Esophagus mucosa (tissue), 1 donor: ENCODE results near the gene CCDC154. TPM values are rescaled to one million over a fixed set of nuclear protein-coding genes. Genes with fewer than 3 reads are reported as not detected.

Source experiments
- ATAC-seq: fragments of 200-7000 bp; cut with Tn5 transposase; one replicate; pipeline ENCODE4 v1.9.1; 2020
- total RNA-seq: library from RNA; stranded (reverse); gene quantifications from one replicate; pipeline ENCODE4 v1.2.4, GENCODE V29; 2023
- donor health status: DM: yes; HTN: yes; CAD: no.

CCDC154 gene
- total RNA-seq, 1 donor from 2014 or later = 0.12 TPM

DNA sequence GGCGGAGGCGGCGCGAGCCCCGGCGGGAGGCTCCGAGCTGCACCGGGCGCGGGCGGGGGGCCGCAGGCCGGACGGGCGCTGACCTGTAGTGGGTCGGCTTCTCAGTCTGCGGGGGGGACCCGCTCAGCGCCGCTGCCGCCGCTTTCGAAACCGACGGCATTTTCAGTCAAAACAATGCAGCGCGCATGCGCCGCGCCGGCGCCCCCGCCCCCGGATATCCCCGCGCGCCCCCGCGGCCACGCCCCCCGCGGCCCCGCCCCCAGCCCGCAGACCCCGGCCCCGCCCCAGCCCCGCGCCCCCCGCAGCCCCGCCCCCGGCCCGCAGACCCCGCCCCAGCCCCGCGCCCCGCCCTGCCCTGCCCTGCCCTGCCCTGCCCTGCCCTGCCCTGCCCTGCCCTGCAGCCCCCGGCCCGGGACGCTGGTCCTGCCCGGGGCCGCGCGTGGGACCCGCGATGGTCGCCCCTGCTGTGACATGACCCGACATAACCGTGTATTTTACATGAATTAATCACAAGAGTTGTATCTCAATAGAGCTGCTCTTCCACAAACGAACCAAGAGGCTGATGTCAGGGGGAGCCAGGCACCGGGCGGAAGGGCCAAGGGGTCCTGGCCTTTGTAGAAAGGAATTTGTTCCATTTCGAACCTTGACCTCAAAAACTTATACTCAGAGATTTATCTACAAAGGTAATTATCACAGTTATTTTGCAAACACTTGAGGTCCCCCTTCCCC lies 29.7 kb downstream of the CCDC154 start, which contains the start of gene UNKL:
Gene UNKL, minus strand, starts transcription at position 173 of the 729 bp plus-strand sequence. Its CDS starts 13 bp downstream, at position 160.
- ATAC-seq = peak; percentile 54

DNA sequence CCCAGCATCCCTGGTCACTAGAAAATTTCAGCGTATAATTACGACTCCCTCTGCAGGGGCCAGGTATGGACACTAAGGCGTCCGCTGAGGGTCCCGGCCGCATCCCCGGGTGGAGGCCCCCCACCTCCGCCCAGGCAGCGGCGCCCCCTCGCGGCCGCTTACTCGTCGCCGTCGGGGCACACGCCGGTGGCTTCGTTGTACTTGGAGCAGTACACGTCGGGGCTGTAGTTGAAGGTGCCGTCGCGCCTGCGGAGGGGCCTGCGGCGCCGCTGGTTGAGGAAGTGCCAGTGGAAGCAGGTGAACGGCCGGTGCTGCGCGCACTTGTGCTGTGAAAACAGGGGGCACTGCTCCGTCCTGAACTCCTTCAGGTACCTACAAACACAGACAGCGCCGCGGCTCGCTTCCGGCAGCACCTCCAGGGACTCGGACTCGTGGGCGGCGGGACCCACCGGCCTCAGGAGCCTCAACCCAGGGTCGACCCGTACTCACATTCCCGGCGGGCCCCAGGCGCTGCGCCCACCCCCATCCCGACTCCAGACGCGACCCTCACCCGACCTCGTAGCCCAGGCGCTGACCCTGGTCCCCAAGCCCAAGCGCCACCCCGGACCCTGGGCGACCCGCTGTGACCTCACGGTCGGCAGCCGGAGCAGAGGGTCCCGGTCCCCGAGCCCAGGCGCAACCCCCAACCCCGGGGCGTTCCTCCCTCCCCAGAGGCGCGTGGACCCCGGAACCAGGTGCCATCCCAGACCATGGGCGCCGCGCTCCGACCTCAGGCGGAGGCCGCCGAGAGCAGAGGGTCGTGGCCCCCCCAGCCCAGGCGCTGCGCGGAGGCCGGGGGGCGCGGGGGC lies 30.4 kb downstream of the CCDC154 start:
- ATAC-seq = peak; percentile 50

DNA sequence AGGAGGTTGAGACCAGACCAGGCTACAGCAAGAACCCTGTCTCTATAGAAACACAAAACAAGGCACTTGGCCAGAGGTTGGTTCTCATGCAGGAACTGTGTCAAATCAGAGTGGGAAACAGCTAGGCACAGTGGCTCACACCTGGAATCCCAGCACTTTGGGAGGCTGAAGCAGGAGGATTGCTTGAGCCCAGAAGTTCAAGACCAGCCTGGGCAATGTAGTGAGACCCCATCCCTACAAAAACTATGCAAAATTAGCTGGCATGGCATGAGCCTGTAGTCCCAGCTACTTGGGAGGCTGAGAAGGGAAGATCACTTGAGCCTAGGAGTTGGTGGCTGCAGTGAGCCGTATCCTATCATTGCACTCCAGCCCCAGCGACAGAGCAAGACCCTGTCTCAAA lies 31.5 kb downstream of the CCDC154 start:
- ATAC-seq = no peak

DNA sequence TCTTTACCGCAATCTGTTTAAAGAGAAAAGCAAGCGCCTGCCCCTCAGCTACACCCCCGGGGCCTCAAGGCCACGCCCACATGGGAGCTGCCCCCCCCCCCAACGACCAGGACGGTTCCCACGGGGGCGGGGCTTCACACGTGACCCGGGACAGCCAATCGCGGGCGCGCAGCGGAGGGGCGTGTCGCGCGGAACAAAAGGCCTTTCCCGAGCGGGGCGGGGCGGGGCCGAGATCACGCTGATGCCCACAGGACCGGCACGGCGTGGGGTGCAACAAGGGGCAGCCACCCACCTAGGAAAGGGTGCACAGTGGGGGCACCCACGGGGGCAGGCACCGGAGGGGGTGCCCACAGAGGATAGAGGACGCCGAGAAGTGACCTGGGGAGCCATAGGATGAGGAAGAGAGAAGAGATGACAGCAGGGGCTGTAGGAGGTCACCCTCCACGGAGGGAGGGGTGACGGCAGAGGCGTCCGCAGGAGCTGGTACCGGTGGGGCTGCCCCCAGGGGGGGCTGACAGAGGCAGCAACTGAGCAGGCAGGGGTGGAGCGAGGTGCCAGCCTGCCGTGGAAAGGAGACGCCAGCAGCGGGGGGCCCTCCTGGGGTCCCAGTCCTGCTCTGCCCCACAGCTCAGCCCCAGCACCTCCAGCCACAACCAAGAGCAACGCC lies 36.1 kb downstream of the CCDC154 start:
- ATAC-seq = peak; percentile 91

DNA sequence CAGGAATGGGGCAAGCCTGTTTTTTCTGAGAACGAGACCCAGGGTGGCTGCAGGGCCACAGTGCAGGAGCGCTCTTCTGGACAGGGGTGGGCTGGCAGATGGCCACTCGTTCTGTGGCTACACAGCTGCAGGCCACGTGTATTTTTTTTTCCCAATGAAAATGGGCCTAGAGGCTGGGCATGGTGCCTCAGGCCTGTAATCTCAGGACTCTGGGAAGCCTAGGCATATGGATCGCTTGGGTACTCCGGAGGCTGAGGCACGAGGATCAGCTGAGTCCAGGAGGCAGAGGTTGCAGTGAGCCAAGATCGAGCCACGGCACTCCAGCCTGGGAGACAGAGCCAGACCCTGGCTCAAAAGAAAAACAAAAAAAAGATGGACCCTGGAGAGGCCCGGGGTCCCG lies 36.6 kb downstream of the CCDC154 start:
- ATAC-seq = peak; percentile 2

DNA sequence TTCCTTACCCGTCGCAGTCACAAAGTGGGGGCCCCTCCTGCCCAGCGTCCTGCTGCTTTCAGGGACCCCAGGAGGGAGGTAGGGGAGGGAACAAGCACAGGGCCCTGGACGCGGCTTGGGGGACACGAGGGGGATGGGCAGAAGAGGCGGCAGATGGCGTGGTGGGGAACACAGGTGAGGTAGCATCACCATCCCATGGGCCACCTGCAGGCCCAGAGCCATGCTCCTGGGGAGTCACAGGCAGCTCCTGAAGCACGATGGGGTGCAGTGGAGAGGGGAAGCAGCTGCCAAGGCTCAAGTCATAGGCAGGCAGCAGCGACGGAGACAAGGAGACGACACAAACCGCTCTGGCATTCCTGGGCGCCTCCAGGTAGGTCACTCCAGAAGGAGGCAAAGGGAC lies 40.6 kb downstream of the CCDC154 start:
- ATAC-seq = no peak

DNA sequence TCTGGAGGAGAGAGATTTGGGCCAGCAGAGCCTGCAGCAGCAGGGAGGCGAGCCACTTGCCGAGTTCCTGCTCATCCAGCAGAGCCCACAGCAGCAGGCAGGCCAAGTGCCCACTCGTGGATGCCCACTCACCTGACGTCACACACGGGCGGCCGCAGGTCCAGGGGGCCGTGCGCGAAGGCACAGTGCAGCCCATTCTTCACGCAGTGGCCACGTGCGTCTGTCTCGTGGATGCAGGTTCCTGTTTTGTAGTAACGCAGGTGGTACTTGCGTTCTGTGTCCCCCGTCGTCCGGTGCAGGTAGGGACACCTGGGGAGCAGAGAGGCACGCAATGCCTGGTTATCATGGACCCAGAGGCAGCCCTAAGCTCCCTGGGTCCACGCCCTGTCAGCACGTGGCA lies 41.3 kb downstream of the CCDC154 start:
- no peak for ATAC-seq

DNA sequence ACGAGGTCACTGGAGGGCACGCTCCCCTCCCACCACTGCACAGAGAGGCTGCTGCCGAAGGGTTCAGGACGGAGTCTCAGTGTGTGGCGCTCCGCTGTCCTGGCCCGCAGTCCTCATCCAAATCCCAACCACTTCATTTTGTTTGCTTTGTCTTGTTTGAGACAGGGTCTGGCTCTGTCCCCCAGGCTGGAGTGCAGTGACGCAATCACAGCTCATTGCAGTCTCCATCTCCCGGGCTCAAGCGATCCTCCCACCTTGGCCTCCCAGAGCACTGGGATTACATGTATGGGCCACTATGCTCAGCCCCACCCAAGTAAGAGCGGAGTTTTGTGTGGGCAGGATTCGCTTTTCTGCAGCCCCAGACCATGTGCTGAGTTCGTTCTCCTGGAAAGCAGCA lies 42.6 kb downstream of the CCDC154 start:
- ATAC-seq = no peak

DNA sequence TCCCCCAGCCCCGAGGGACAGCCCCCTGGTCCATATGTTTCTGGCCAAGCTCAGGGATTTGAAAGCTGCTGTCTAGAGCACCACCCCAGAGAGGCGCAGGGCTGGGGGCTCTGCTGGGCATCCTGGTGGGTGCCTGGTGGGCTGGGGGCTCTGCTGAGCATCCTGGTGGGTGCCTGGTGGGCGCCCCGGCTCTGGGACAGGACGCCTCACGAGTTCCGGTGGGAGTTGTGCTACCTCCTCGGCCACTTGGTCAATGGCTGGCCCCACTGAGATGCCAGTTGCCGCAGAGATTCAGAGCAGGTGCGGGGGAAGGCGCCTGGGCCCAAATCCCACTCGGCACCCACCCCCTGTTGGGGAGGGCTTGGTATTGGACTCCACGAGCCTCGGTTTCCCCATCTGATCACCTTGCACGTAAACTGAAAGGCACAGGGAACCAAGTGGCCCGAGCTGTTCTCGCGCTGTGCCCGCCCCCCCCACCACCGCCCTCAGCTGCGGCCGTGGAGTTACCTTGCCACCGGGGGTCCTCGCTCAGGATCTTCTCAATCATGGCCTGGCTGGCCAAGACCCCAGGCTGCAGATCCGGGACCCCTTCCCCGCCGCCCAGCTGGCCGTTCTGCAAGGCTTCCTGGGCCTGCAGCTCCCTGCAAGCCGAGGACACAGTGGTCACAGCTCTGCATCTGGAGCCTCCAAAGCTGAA lies 43.1 kb downstream of the CCDC154 start:
- ATAC-seq = no peak

DNA sequence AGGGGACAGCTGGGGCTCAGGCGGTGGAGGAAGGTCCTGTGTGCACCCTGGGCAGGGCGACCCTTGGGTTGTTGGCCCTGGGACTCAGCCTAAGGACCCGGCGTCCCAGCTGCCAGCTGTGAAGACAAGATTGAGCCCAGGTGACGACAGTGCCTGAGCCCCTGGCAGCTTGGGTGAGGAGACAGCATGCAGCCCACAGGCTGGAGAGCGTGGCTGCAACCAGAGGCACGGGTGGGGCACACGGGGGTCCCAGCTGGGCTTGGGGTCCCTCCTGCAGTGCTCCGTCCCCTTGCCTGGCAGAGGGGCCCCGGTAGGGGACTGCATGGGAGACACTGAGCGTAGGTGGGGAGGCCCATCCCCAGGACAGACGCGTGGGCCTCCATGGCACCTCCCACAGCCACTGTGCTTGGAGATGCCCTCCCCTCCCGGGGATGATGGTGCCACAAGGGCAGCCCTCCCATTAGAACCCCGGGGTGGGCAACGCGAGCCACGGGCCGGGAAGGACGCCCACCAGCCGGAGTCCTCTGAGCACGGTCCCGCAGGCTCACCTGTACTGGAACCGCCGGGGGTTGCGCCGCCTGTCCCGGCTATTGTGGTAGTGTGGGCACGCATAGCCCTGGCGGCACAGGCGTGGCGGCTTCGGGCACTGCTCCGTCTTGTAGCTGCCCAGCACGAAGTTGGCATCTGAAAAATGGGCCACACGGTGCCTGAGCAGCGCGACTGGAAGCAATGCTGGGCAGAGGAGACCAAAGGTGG lies 45.4 kb downstream of the CCDC154 start:
- peak; percentile 21 for ATAC-seq

DNA sequence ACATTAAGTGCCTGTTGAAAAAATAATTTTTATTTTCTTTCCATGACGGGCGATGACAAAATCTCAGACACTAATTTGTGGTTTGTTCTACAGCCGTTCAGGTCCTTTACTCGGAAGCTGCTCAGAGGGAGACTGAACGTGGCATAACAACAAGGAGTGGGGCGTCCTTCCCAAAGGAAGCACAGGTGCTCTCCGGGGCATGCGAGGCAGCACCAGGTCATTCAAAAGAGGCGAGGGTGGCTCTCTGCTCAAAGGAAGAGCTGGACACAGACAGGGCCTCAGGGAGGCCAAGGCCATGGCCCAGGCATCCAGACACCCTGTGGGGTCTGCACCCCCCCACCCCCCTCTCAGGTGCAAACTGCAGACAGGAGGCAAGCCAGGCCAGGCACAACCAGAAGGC lies 46.0 kb downstream of the CCDC154 start:
- ATAC-seq = no peak

DNA sequence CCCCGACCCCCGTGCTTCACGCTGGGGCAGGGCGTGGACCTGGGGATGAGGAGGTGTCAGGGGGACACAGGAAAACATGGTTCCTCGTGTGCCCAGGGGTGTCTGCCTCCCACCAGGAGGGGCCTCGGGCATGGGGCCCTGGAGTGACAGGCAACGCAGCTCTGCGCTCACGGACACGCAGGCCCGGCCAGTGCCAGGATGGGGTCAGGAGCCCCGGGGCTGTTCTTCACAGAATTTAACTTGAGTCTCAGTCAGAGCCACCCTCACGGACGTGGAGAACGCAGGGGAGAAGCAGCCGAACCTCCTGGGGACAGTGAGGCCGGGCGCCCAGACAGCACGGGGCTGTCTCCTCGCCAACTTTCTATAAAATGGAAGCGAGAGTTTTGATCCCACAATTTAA lies 46.6 kb downstream of the CCDC154 start:
- no peak for ATAC-seq

DNA sequence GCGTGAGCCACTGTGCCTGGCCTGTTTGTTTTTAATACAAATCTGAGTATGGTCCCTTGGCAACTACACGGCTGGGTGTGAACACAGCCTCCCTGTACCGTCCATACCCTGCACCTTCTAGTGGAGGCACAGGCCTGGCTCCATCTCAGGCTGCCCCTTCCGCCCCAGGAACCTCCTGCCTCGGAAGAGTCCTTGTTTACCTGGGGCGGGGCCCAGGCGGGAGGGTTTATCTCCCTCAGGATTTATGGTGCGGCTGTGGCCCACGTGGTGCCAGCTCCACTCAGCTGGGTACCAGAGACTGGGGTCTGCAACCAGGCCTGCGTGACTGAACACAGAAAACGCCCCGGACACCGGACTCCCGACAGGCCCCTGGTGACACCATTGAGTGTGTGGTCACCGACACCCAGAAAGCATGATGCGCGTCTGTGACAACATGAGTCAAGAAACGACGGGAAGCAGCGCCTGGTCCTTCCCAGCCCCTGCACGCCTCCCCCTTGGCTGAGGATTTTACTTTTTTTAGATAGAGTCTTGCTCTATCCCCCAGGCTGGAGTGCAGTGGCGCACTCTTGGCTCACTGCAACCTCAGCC lies 48.8 kb downstream of the CCDC154 start:
- ATAC-seq = no peak

DNA sequence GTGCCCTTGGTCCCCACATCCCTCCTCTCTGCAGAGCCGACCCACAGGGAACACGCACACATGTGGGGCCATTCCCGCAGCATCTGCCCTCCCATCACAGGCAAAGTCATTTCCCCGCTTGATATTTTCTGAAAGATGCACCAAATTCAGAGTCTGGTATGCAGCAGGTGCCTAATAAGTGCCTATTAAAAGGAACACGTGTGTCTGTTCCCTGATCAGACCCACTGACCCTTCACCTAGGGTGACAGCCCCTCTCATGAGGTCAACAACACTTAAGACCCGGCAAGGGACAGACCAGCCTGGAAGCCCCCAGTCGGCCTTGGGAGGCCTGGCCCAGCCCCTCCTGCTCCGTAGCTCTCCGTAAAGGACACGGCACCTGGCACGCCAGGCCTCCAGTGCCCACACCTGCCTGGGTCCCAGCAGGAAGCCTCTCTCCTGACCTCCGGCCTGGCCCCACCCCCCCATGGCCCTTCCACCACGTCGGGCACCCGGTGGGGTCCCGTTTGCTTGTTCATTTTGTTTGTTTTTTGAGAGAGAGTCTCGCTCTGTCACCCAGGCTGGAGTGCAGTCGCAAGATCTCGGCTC lies 49.9 kb downstream of the CCDC154 start:
- peak; percentile 8 for ATAC-seq

DNA sequence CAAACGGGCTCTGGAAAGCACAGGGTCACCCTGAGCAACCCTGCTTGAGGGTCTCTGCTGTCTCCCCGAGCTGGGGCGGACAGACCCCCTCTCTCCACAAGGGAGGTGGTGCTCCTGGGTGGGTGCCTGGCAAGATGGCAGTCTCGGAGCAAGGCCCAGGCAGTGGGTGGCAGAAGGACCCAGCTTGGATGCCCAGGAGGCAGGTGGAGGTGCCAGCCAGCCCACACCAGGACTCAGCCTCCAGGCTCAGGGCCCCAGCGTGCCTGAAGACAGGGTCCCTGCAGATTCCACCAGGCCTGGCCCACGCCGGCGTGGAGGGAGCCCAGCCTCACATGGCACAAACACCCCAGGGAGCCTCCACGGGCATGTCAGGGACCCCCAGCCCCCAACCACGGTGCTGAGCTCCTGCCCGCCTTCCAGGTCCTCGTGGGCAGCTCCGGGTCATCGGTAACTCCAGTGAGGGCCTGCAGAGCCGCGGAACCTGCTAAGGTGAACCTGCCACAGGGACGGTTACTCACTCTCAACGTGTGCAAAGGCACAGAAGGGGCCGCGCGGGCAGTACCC lies 50.7 kb downstream of the CCDC154 start:
- ATAC-seq = no peak

DNA sequence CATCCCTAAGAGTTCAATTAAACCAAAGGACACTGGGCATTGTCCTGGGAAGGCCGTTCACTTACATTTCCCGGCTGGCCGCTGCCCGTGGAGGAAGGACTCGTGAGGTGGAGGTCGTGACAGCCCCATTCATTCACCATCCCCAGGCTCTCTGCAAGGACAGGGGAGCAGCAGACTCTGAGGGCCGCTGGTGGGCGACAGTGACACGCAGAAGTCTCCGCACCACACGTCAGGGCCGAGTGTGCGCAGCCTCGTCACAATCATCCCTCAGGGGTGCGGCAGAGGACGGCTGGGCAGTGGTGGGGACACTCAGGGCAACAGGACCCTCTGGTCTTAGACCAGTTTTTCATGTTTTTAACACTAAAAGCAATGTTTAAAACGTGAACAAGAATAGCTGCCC lies 51.5 kb downstream of the CCDC154 start:
- ATAC-seq = no peak

DNA sequence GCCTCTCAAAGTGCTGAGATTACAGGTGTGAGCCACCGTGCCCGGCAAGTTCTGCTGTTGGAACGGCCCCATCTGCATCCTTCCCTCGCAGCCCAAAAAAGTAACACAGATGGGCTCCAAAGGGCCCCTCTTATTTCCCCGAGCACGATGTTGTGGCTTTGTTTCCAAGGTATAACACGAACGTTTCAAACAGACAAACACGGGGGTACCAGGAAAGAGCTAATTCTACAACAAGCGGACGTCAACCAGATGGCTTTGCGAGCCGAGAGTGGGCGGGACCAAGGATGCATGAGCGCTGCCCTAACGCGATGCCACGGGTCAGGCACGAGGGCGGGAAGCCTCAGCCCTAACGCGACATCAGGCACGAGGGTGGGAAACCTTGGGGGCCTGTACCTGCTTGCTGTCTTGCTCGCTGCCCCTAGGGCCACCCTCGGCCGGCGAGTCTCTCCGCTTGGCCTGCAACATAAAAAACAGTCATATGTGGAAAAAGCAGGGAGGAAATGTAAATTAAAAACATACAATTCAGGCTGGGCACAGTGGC lies 54.0 kb downstream of the CCDC154 start:
- no peak for ATAC-seq

DNA sequence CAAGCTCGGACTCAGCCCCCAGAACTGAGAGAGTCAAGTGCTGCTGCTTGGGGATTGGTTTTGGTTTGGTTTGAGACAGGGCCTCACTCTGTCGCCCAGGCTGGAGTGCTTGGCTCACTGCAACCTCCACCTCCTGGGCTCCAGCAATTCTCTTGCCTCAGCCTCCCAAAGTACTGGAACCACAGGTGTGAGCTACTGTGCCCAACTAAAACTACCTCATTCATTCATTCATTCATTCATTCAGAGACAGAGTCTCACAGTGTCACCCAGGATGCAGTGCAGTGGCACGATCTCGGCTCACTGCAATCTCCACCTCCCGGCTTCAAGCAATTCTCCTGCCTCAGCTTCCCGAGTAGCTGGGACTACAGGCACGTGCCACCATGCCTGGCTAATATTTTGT lies 54.6 kb downstream of the CCDC154 start:
- no peak for ATAC-seq

DNA sequence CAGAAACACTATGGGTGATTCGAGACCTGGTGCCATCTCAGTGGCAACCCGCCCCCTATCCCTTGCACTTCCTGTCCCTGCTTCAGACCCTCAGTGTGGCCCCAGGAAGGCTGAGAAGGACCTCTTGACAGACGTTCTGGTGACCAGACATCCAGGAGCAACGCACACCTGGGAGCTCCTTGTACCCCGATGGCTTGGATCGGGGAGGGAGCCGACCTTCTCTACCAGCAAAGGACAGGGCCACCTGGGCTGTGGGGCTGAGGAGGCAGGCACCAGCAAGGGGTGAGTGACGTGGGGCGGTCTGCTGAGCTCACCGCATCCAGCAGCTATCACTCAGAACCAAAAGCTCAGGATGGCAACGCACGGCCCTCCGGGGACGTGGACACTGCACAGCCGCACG lies 57.0 kb downstream of the CCDC154 start:
- ATAC-seq = no peak

DNA sequence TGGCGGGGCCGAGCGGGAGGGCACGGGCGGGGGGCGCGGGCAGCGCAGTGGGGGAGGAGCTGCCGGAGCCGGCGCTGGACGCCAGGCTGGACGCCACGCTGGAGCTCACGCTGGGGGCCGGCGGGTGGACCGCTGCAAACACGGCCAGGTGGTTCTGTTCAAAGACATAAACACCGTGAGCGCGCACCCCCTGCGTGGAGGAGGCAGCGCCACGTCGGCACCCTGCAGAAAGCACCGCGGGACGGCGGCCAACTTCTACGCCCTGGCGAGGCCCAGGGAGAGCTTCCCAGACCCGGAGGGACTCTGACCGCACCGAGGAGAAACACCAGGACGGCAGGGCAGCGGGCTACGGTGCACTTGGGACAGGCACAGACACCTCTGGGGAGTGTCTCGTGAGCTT lies 59.1 kb downstream of the CCDC154 start:
- no peak for ATAC-seq
